SK-N-SH treated with all-trans-retinoic acid at 6 μM for 48 hours (cell line): Measurements from ENCODE around the gene PRKCI.

Experiments
- ATAC-seq: fragments of 200-7000 bp; cut with Tn5 transposase; 3 replicates; pipeline ENCODE4 v1.9.1; 2020; ENCODE audit warnings: mild to moderate bottlenecking, moderate library complexity
- ARNTL ChIP-seq: fragments of 450-650 bp; formaldehyde crosslinking; IDR thresholded peaks from 2 replicates; pipeline ENCODE4 v1.5.0; 2020; ENCODE audit warnings: low read depth, mild to moderate bottlenecking, moderate library complexity, borderline replicate concordance
- BACH2 ChIP-seq: fragments of 250-450 bp; sonication (Bioruptor Pico); IDR thresholded peaks from 2 replicates; pipeline ENCODE4 v1.9.0; 2021; ENCODE audit warnings: mild to moderate bottlenecking, borderline replicate concordance
- CSDC2 ChIP-seq: fragments of 250-450 bp; sonication (Bioruptor Pico); IDR thresholded peaks from 2 replicates; pipeline ENCODE4 v1.5.0; 2020; ENCODE audit warnings: mild to moderate bottlenecking, moderate library complexity
- ESRRG ChIP-seq: fragments of 250-450 bp; sonication (Bioruptor Pico); IDR thresholded peaks from 2 replicates; pipeline ENCODE4 v1.6.1; 2021; ENCODE audit warnings: mild to moderate bottlenecking
- GLIS3 ChIP-seq: fragments of 250-450 bp; sonication (Bioruptor Pico); IDR thresholded peaks from 2 replicates; pipeline ENCODE4 v1.5.0; 2020; ENCODE audit warnings: mild to moderate bottlenecking, moderate library complexity
- ISL1 ChIP-seq: fragments of 250-450 bp; sonication (Bioruptor Pico); IDR thresholded peaks from 2 replicates; pipeline ENCODE4 v2.1.2; 2022; ENCODE audit warnings: mild to moderate bottlenecking, moderate library complexity
- OSR1 ChIP-seq: fragments of 250-450 bp; sonication (Bioruptor Pico); IDR thresholded peaks from 2 replicates; pipeline ENCODE4 v1.8.0; 2022; ENCODE audit warnings: moderate library complexity, mild to moderate bottlenecking, inconsistent platforms
- RARB ChIP-seq: fragments of 250-450 bp; sonication (Bioruptor Pico); IDR thresholded peaks from 2 replicates; pipeline ENCODE4 v1.8.0; 2021; ENCODE audit warnings: mild to moderate bottlenecking, moderate library complexity
- SNAI2 ChIP-seq: fragments of 250-450 bp; sonication (Bioruptor Pico); IDR thresholded peaks from 2 replicates; pipeline ENCODE4 v1.5.0; 2020; ENCODE audit warnings: mild to moderate bottlenecking, moderate library complexity
- TCF4 ChIP-seq: fragments of 250-450 bp; sonication (Bioruptor Pico); IDR thresholded peaks from 2 replicates; pipeline ENCODE4 v1.8.0; 2021; ENCODE audit warnings: mild to moderate bottlenecking, moderate library complexity, borderline replicate concordance
- TOX ChIP-seq: fragments of 250-450 bp; sonication (Bioruptor Pico); IDR thresholded peaks from 2 replicates; pipeline ENCODE4 v1.8.0; 2021; ENCODE audit warnings: mild to moderate bottlenecking, moderate library complexity, borderline replicate concordance
- ZC3H10 ChIP-seq: fragments of 250-450 bp; sonication (Bioruptor Pico); IDR thresholded peaks from 2 replicates; pipeline ENCODE4 v1.5.1; 2021; ENCODE audit warnings: mild to moderate bottlenecking, moderate library complexity
- ZFP3 ChIP-seq: fragments of 250-450 bp; sonication (Bioruptor Pico); IDR thresholded peaks from 2 replicates; pipeline ENCODE4 v1.5.0; 2020; ENCODE audit warnings: mild to moderate bottlenecking, moderate library complexity
- ZFP30 ChIP-seq: fragments of 450-650 bp; formaldehyde crosslinking; IDR thresholded peaks from 2 replicates; pipeline ENCODE4 v1.5.0; 2022; ENCODE audit warnings: mild to moderate bottlenecking, moderate library complexity
- ZNF565 ChIP-seq: fragments of 450-650 bp; formaldehyde crosslinking; conservative IDR thresholded peaks from 2 replicates; pipeline ENCODE4 v1.5.0; 2020; ENCODE audit warnings: low read depth, mild to moderate bottlenecking, moderate library complexity
- ZNF70 ChIP-seq: fragments of 450-650 bp; formaldehyde crosslinking; IDR thresholded peaks from 2 replicates; pipeline ENCODE4 v1.5.0; 2020; ENCODE audit warnings: mild to moderate bottlenecking, moderate library complexity
- TF ChIP-seq, protein P1 (sequence below): fragments of 250-450 bp; sonication (Bioruptor Pico); IDR thresholded peaks from 2 replicates; pipeline ENCODE4 v1.5.1; 2020; ENCODE audit warnings: low read depth, mild to moderate bottlenecking, moderate library complexity
- TF ChIP-seq, protein P2 (sequence below): fragments of 250-450 bp; sonication (Bioruptor Pico); IDR thresholded peaks from 2 replicates; pipeline ENCODE4 v1.5.1; 2021; ENCODE audit warnings: mild to moderate bottlenecking, moderate library complexity
- TF ChIP-seq, protein P3 (sequence below): fragments of 250-450 bp; sonication (Bioruptor Pico); IDR thresholded peaks from 2 replicates; pipeline ENCODE4 v1.5.0; 2020; ENCODE audit warnings: mild to moderate bottlenecking, moderate library complexity
- TF ChIP-seq, protein P4 (sequence below): fragments of 250-450 bp; sonication (Bioruptor Pico); IDR thresholded peaks from 2 replicates; pipeline ENCODE4 v1.8.0; 2020; ENCODE audit warnings: mild to moderate bottlenecking, moderate library complexity, borderline replicate concordance
- TF ChIP-seq, protein P5 (sequence below): fragments of 250-450 bp; sonication (Bioruptor Pico); IDR thresholded peaks from 2 replicates; pipeline ENCODE4 v1.8.0; 2021; ENCODE audit warnings: low read depth, mild to moderate bottlenecking, moderate library complexity, borderline replicate concordance

PRKCI gene

DNA sequence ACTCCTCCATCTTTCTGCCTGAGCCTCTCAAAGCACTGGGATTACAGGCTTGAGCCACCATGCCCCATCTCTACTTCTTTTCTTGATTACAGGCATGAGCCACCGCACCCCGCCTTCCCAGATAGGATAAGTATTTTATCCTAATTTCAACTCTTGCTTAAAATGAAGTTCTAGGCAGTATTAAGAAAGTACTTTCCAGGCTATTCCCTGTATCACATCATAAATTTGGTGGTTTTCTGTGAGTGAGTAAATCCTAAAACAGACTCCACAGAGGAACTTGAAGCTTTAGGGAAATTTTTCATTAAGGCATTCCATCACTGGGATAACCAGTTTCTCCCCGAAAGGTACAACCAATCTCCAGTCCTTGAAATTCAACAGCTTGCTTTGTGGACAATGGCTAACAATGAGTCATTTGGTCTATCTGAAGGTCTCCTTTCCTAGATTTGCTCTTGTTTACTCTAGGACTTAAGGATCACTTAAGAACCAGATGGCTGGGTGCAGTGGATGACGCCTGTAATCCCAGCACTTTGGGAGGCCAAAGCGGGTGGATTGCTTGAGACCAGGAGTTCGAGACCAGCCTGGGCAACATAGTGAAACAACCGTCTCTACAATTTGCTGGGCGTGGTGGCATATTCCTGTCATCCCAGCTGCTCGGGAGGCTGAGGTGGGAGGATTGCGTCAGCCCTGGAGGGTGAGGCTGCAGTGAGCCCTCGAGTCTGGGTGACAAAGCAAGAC, 85.6 kb downstream of the PRKCI start:
- TF ChIP-seq ESRRG (CRISPR knock-in tag) (no peak), CSDC2 (CRISPR knock-in tag) (no peak), OSR1 (no peak), ARNTL (no peak), ISL1 (CRISPR knock-in tag) (no peak), BACH2 (CRISPR knock-in tag) (no peak), ZC3H10 (CRISPR knock-in tag) (no peak), ZNF565 (CRISPR knock-in tag) (no peak), TCF4 (CRISPR knock-in tag) (no peak), SNAI2 (CRISPR knock-in tag) (no peak), TOX (CRISPR knock-in tag) (no peak), RARB (no peak), ZFP30 (no peak), GLIS3 (CRISPR knock-in tag) (no peak), ZNF70 (no peak)
- TF ChIP-seq, protein P1, sequence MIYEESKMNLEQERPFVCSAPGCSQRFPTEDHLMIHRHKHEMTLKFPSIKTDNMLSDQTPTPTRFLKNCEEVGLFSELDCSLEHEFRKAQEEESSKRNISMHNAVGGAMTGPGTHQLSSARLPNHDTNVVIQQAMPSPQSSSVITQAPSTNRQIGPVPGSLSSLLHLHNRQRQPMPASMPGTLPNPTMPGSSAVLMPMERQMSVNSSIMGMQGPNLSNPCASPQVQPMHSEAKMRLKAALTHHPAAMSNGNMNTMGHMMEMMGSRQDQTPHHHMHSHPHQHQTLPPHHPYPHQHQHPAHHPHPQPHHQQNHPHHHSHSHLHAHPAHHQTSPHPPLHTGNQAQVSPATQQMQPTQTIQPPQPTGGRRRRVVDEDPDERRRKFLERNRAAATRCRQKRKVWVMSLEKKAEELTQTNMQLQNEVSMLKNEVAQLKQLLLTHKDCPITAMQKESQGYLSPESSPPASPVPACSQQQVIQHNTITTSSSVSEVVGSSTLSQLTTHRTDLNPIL (CRISPR knock-in tag), result no peak
- TF ChIP-seq, protein P2, sequence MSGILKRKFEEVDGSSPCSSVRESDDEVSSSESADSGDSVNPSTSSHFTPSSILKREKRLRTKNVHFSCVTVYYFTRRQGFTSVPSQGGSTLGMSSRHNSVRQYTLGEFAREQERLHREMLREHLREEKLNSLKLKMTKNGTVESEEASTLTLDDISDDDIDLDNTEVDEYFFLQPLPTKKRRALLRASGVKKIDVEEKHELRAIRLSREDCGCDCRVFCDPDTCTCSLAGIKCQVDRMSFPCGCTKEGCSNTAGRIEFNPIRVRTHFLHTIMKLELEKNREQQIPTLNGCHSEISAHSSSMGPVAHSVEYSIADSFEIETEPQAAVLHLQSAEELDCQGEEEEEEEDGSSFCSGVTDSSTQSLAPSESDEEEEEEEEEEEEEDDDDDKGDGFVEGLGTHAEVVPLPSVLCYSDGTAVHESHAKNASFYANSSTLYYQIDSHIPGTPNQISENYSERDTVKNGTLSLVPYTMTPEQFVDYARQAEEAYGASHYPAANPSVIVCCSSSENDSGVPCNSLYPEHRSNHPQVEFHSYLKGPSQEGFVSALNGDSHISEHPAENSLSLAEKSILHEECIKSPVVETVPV (CRISPR knock-in tag), result no peak
- TF ChIP-seq, protein P3, sequence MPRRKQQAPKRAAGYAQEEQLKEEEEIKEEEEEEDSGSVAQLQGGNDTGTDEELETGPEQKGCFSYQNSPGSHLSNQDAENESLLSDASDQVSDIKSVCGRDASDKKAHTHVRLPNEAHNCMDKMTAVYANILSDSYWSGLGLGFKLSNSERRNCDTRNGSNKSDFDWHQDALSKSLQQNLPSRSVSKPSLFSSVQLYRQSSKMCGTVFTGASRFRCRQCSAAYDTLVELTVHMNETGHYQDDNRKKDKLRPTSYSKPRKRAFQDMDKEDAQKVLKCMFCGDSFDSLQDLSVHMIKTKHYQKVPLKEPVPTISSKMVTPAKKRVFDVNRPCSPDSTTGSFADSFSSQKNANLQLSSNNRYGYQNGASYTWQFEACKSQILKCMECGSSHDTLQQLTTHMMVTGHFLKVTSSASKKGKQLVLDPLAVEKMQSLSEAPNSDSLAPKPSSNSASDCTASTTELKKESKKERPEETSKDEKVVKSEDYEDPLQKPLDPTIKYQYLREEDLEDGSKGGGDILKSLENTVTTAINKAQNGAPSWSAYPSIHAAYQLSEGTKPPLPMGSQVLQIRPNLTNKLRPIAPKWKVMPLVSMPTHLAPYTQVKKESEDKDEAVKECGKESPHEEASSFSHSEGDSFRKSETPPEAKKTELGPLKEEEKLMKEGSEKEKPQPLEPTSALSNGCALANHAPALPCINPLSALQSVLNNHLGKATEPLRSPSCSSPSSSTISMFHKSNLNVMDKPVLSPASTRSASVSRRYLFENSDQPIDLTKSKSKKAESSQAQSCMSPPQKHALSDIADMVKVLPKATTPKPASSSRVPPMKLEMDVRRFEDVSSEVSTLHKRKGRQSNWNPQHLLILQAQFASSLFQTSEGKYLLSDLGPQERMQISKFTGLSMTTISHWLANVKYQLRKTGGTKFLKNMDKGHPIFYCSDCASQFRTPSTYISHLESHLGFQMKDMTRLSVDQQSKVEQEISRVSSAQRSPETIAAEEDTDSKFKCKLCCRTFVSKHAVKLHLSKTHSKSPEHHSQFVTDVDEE, result no peak
- TF ChIP-seq, protein P4, sequence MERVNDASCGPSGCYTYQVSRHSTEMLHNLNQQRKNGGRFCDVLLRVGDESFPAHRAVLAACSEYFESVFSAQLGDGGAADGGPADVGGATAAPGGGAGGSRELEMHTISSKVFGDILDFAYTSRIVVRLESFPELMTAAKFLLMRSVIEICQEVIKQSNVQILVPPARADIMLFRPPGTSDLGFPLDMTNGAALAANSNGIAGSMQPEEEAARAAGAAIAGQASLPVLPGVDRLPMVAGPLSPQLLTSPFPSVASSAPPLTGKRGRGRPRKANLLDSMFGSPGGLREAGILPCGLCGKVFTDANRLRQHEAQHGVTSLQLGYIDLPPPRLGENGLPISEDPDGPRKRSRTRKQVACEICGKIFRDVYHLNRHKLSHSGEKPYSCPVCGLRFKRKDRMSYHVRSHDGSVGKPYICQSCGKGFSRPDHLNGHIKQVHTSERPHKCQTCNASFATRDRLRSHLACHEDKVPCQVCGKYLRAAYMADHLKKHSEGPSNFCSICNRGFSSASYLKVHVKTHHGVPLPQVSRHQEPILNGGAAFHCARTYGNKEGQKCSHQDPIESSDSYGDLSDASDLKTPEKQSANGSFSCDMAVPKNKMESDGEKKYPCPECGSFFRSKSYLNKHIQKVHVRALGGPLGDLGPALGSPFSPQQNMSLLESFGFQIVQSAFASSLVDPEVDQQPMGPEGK (CRISPR knock-in tag), result no peak
- TF ChIP-seq, protein P5, sequence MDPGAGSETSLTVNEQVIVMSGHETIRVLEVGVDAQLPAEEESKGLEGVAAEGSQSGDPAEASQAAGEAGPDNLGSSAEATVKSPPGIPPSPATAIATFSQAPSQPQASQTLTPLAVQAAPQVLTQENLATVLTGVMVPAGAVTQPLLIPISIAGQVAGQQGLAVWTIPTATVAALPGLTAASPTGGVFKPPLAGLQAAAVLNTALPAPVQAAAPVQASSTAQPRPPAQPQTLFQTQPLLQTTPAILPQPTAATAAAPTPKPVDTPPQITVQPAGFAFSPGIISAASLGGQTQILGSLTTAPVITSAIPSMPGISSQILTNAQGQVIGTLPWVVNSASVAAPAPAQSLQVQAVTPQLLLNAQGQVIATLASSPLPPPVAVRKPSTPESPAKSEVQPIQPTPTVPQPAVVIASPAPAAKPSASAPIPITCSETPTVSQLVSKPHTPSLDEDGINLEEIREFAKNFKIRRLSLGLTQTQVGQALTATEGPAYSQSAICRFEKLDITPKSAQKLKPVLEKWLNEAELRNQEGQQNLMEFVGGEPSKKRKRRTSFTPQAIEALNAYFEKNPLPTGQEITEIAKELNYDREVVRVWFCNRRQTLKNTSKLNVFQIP, result no peak
- ATAC-seq, result no peak

DNA sequence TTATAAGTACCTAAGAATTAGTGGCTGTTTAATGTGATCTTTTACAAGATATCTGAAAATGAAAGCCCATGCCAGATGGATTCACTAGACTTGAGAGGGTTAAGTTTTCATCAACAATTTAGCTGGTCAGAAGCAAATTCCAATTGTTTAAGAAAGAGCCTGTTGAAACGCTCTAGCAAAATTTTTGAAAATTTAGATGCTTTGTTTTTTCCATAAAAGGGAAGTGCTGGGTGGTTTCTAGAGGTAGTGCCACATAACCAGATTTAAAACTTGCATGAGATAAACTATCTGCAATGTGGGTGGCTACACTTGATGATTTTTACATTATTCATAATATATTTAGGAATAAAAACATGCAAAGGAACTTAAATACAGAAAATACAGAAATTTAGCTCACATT, 86.8 kb downstream of the PRKCI start:
- no peak for ATAC-seq
- no peak for TF ChIP-seq GLIS3 (CRISPR knock-in tag)
- TF ChIP-seq BACH2 (CRISPR knock-in tag), result no peak
- no peak for TF ChIP-seq ZC3H10 (CRISPR knock-in tag)
- TF ChIP-seq OSR1, result no peak
- no peak for TF ChIP-seq ZNF70
- TF ChIP-seq, protein P3, result no peak
- no peak for TF ChIP-seq ZFP3
- no peak for TF ChIP-seq ISL1 (CRISPR knock-in tag)
- TF ChIP-seq, protein P1 (CRISPR knock-in tag), result no peak
- TF ChIP-seq CSDC2 (CRISPR knock-in tag), result no peak
- TF ChIP-seq, protein P5, result no peak
- no peak for TF ChIP-seq RARB
- no peak for TF ChIP-seq SNAI2 (CRISPR knock-in tag)
- TF ChIP-seq TCF4 (CRISPR knock-in tag), result no peak
- no peak for TF ChIP-seq ZNF565 (CRISPR knock-in tag)
- TF ChIP-seq ESRRG (CRISPR knock-in tag), result no peak
- TF ChIP-seq ARNTL, result no peak
- TF ChIP-seq, all 23 proteins: peak for 0
